HFF-Myc (cell line): ENCODE measurements around the gene DNM2.

ENCODE experiments used
- DNase-seq: peaks from one replicate; pipeline ENCODE4 v3.0.0-alpha.2; 2011; ENCODE audit warnings: low read depth; ENCODE audit errors: extremely low read depth
- H3K4me3 ChIP-seq: replicated peaks from 2 replicates; pipeline ENCODE4 v1.5.1; 2011; ENCODE audit warnings: low read depth, mild to moderate bottlenecking, control low read depth, low read length
- CTCF ChIP-seq: IDR thresholded peaks from 2 replicates; pipeline ENCODE4 v1.5.1; 2012; ENCODE audit warnings: mild to moderate bottlenecking, low read depth, low read length, control low read depth; ENCODE audit errors: missing control alignments

Gene DNM2

DNA sequence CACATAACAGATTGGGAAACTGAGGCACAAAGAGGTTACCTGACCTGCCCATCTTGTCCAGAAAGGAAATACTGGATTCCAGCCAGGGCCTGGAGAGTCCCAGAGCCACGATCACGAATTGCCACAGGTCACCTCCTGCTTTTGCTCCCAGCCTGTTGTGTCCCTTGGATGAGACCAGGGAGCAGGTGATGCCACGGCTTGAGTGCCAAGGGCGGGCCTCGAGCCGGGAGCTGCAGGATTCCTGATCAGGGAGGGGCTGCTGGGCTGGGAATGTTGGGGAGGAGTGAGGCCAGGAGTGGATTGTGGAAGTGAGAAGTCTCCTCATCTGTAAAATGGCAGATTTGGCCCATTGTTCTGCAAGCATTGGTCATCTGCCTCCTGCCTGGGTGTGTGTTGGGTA lies 29.4 kb downstream of the DNM2 start:
- DNase-seq, result no peak
- TF ChIP-seq CTCF, result no peak
- no peak overlapping the region for H3K4me3 ChIP-seq

GRCh38 chr19:10747674-10748073 lies 29.8 kb downstream of the DNM2 start:
- TF ChIP-seq CTCF, result no peak
- DNase-seq, result no peak
- H3K4me3 ChIP-seq, result no peak overlapping the region

- DNase-seq, result no peak
These were observed 30.5 kb downstream of the DNM2 start for GRCh38 chr19:10748195-10748926.

DNA sequence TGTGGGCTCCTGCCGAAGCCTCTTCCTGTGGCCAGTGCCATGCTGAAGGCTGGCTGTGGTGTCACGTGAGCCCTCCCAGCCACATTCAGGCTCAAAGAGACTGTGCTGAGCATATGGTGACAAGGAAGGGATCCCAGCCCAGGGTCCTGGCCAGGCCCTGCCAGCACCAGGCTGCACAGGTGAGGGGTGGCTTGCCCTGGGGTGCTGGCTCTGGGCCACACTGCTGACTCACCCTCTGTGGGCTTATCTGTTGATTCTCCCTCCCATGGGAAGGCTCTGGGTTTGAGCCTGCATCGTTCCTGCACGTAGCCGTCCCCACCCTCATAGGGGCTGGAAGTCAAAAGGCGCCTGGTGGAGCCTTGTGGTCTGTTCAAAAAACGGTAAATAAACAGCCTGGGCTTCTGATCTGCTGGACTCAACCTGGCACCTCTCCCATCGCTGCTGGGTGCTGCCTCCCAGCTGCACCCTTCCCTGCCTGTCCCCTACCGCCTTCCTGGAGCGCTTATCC lies 31.1 kb downstream of the DNM2 start:
- DNase-seq, result no peak
- no peak for TF ChIP-seq CTCF
- H3K4me3 ChIP-seq, result no peak overlapping the region

More at GRCh38 chr19:10748195-10748926, 30.5 kb downstream of the DNM2 start:
- TF ChIP-seq CTCF, result no peak
- no peak overlapping the region for H3K4me3 ChIP-seq

GRCh38 chr19:10749435-10750384 lies 31.8 kb downstream of the DNM2 start:
- H3K4me3 ChIP-seq, result no peak overlapping the region
- no peak for TF ChIP-seq CTCF
- DNase-seq, result no peak

DNA sequence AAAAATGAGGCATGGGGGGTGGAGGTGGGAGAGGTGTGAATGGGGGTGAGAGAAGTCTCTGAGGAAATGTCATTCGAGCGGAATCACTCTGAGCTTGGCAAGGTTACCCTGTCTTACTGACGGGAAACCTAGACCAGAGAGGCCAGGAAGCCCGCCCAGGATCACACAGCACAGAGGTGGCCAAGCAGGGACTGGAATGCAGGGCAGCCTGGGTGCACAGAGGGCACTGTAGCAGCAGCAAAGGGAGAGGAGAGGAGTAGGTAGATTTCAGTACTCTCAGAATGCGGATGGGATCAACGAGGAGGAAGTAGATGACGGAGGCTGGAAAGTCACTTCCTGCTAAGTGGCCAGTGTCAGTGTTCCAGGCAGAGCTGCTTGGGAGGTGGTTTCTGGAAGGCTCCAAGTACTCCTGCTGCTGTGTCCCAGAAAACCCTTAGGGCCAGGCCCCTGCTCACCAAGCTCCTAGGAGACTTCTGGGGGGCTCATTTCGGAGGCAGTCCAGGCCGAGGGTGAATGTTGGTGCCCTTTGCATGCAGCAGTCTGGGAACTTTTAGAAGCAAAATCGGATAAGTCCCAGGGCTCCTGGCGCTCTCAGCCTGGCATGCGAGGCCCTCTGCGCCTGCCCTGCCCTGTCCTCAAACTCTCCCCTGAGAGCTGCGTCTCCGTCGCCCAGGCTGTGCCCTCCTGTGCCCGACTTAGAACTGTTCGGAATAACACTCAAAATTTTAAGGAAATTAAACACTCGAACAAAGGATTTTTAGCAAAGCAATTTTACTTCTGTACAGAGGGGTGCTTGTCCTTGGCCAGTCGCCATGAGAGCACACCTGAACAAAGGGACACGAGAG lies 33.5 kb downstream of the DNM2 start:
- no peak for DNase-seq
- no peak for TF ChIP-seq CTCF
- no peak overlapping the region for H3K4me3 ChIP-seq
